ENCODE measurements around the gene PPP1R14C. TPM values are rescaled to one million over a fixed set of nuclear protein-coding genes. Genes with fewer than 3 reads are reported as not detected.

Gene PPP1R14C
- total RNA-seq, 1 donor from 2014 or later = 0.46 TPM

DNA sequence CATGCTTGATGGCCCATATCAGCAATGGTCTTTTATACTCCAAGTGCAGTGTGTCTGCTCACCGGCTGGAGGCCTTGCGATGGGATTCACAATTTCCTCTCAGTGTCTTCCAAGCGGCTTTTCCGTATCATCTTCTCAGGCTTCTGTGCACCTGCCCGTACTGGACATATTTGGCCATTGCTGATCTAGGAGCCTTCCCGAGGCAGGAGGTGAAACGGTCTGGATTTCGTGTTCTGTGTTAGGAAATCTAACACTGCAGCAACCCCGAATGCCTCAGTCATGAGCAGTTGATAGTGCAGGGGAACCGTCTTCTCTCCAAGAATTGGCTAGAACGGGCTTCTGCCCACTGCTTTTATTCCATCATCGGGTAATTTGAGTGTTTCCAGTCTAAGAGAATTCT lies 60.5 kb downstream of the PPP1R14C start:
- H3K36me3 Mint-ChIP-seq (ENCODE audit: unreplicated experiment) = no peaks in the 10 kb centered on the region
- no peaks in the 10 kb centered on the region for H3K27me3 Mint-ChIP-seq (ENCODE audit: unreplicated experiment)
- peaks cover 6% of the 10 kb centered on the region for H3K4me1 Mint-ChIP-seq (ENCODE audit: unreplicated experiment)
- H3K9me3 Mint-ChIP-seq (ENCODE audit: unreplicated experiment) = no peaks in the 10 kb centered on the region
- TF ChIP-seq, protein P1, sequence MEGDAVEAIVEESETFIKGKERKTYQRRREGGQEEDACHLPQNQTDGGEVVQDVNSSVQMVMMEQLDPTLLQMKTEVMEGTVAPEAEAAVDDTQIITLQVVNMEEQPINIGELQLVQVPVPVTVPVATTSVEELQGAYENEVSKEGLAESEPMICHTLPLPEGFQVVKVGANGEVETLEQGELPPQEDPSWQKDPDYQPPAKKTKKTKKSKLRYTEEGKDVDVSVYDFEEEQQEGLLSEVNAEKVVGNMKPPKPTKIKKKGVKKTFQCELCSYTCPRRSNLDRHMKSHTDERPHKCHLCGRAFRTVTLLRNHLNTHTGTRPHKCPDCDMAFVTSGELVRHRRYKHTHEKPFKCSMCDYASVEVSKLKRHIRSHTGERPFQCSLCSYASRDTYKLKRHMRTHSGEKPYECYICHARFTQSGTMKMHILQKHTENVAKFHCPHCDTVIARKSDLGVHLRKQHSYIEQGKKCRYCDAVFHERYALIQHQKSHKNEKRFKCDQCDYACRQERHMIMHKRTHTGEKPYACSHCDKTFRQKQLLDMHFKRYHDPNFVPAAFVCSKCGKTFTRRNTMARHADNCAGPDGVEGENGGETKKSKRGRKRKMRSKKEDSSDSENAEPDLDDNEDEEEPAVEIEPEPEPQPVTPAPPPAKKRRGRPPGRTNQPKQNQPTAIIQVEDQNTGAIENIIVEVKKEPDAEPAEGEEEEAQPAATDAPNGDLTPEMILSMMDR (IDR thresholded peaks at IDR 0.05) = no peak
- no peak overlapping the region for H3K27ac Mint-ChIP-seq (ENCODE audit: unreplicated experiment)
- no peak for DNase-seq (ENCODE audit: extremely low spot score, unreplicated experiment)
- no peak overlapping the region for H3K4me3 Mint-ChIP-seq (ENCODE audit: unreplicated experiment)

DNA sequence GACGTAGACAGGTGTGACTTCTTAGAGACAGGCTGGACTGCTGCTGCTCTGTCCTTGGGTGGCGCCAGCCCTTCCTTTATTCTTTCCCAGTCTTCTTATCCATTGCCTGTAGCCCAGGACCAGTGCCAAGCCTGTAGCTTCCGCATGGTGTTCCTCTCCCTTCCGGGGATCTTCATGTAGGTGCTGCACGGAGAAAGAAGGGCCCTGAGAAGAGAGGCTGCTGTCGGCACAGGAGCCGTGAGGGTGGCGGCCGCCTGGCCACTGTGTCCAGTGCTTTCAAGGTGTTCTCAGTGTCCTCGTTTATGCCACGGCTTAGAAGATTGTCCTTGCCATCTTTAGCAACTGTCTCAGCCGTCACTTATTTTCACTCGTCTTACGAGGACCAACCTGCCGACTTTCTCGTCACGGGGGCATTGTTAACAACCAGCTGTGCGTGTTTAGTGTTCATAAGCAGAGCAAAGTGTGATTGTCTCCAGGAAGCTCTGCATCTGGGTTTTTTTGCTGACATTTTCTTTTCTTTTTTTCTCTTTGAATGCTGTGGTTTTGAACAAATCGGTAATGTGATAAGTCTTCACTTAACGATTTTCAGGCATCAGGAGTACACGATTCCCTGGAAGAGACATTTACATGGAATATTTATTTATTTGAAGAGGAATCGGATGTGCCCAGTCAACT lies 61.2 kb downstream of the PPP1R14C start:
- Mint-ChIP-seq H3K27me3 (ENCODE audit: unreplicated experiment) (no peaks in the 10 kb centered on the region), H3K4me3 (ENCODE audit: unreplicated experiment) (no peak overlapping the region), H3K36me3 (ENCODE audit: unreplicated experiment) (no peaks in the 10 kb centered on the region), H3K9me3 (ENCODE audit: unreplicated experiment) (no peaks in the 10 kb centered on the region), H3K27ac (ENCODE audit: unreplicated experiment) (no peak overlapping the region), H3K4me1 (ENCODE audit: unreplicated experiment) (peaks cover 6% of the 10 kb centered on the region)
- no peak for DNase-seq (ENCODE audit: extremely low spot score, unreplicated experiment)
- TF ChIP-seq, protein P1 (IDR thresholded peaks at IDR 0.05) = no peak

DNA sequence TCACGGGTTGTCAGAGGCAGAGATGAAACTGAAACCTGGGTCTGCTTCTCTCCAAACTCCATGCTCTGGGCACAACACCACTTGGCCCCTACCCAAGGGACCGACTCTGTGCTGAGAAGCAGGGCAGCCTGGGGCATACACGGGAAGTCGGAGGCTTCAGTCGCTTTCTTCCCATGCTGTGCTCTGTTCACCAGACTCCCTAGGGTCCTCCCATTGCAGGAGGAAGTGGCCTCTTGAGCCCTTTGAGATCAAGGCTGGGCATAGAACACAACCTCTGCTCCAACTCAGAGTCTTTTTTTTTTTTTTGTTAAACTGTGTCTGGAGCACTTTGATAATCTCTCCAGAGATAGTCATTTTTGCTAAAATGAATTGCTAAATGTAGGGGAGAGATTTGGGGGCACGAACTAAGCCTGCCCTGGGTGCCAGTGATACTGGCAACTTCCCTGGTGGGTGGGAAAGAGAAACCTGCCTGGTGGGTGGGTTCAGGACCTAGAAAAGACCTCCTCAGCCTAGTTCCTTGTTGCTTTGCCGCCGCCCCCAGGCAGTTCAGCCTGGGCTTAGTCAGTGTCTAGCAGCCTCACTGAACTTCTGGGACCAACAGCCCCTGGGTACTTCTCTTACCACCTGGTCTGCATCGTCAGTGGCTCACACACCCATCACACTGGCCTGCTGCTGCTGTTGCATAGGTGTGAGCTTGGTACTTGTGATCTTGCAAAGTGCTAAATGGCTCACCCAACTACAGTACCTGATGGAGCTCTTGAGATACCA lies 62.0 kb downstream of the PPP1R14C start:
- no peaks in the 10 kb centered on the region for H3K27me3 Mint-ChIP-seq (ENCODE audit: unreplicated experiment)
- H3K9me3 Mint-ChIP-seq (ENCODE audit: unreplicated experiment) = no peaks in the 10 kb centered on the region
- no peak for DNase-seq (ENCODE audit: extremely low spot score, unreplicated experiment)
- TF ChIP-seq, protein P1 (IDR thresholded peaks at IDR 0.05) = no peak
- H3K4me3 Mint-ChIP-seq (ENCODE audit: unreplicated experiment) = no peak overlapping the region
- no peak overlapping the region for H3K27ac Mint-ChIP-seq (ENCODE audit: unreplicated experiment)
- H3K36me3 Mint-ChIP-seq (ENCODE audit: unreplicated experiment) = no peaks in the 10 kb centered on the region
- H3K4me1 Mint-ChIP-seq (ENCODE audit: unreplicated experiment) = peaks cover 6% of the 10 kb centered on the region

DNA sequence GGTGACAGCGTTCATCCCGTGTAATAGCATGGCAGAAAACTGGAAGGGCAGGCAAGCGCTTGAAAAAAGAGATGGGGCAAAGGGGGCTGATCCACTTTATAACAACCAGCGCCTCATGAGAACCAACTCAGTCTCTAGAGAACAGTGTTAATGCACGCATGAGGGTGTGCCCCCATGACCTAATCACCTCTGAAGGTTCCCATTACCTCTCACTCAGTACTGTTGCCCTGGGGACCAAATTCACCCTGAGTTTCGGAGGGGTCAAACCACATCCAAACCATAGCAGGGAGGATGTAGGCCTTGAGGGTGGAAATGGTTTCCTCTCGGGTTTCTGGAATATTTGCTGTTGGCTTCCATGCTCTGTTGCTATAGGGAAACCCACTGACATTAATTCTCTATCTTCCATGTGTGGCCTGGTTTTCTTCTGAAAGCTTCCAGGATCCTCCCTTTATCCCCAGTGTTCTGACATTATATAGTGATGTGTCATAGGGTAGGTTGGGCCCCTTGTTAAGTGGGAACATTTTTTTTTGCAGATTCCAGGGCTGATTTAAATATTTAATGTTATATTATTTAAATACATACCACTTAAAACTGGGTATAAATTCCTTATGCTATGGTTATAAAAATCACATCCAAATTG lies 65.2 kb downstream of the PPP1R14C start:
- no peaks in the 10 kb centered on the region for H3K36me3 Mint-ChIP-seq (ENCODE audit: unreplicated experiment)
- no peak for DNase-seq (ENCODE audit: extremely low spot score, unreplicated experiment)
- H3K9me3 Mint-ChIP-seq (ENCODE audit: unreplicated experiment) = no peaks in the 10 kb centered on the region
- H3K4me3 Mint-ChIP-seq (ENCODE audit: unreplicated experiment) = no peak overlapping the region
- no peaks in the 10 kb centered on the region for H3K27me3 Mint-ChIP-seq (ENCODE audit: unreplicated experiment)
- TF ChIP-seq, protein P1 (IDR thresholded peaks at IDR 0.05) = no peak
- H3K4me1 Mint-ChIP-seq (ENCODE audit: unreplicated experiment) = peaks cover 6% of the 10 kb centered on the region
- H3K27ac Mint-ChIP-seq (ENCODE audit: unreplicated experiment) = no peak overlapping the region
